NCI-H2171 treated with DMSO at 0.1 percent for 48 hours (cell line): ENCODE results near the gene ZNF628.

Experiments used
- DNase-seq: peaks from one replicate; lab custom pipeline; 2025; lab: John Stamatoyannopoulos, UW

ZNF628 gene

GRCh38 chr19:55529636-55530234 is 53.3 kb downstream of the ZNF628 start:
- DNase-seq = no peak

- no peak for DNase-seq
Observed at GRCh38 chr19:55530996-55531395, 54.6 kb downstream of the ZNF628 start.
